ENCODE results near the gene ACSL1.
A peak's percentile ranks its signal among the peaks of the same experiment; 100 is the strongest.
"Not testable (repeated sequence)": the region's sequence is repeated elsewhere in the genome, so short reads cannot be mapped to it uniquely, and the experiment has no call there.

The ACSL1 gene

DNA sequence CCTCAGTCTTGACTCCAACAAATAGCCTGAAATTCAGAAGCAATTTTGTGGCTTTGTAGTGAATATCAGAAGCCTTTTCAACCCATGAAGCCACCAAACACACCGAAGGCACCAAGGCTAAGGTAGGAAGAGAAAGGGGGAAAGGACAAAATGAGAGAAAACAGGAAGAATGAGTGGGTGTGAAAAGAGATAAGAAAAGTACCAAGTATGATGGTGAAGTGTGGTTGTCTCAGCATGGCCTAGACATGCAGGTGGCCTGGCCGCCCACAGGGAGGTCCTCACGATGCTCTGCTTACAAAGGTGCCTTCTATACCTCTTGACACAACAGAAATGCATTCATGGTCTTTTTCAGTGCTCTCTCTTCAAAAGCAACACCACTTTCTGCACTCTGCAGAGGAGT is 34.9 kb downstream of the ACSL1 start:
- no peak for DNase-seq (ENCODE audit: low read depth in 3 of 3, low spot score in 1 of 3)

DNA sequence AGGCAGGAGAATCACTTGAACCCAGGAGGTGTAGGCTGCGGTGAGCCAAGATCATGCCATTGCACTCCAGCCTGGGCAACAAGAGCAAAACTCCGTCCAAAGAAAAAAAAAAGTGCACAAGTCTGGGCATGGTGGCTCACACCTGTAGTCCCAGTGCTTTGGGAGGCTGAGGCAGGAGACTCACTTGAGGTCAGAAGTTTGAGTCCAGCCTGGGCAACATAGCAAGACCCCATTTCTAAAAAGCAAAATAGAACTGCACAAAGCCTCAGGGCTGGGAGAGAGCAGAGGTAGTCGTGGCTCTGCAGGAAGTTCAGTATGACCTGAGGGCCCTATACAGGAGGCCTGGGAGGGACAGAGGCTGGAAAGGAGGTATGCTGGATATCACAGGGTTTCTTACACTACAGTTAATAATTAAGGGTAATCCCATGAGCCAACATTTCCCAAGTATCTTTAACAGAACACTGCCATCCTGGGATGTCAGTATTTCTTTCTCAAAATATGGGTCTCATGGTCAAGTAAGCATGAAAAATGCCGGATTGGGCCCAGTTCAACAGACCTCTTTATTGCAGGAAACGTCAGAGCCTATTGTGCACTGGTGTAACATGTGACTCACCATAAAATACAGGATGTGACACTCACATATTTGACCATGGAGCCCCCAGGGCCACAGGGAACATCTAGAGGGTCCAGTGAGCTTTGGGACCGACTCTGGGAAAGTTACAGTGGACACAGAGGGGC is 37.8 kb downstream of the ACSL1 start:
- no peak for DNase-seq (ENCODE audit: low read depth in 3 of 3, low spot score in 1 of 3)

DNA sequence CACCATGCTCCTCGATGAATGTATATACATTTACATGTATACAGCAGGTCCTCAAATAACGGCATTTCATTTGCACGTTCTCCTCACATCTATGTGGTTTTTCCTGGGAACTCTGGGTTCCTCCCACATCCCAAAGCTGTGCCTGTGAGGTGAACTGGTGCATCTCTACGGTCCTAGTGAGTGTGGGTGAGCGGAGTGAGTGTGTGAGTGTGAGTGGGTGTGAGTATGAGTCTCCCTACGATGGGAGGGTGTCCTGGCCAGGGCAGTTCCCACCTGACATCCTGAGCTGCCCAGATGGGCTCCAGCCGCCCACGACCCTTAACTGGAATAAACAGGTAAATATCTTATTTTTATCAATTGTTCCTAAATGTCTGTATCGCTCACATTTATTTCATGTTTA is 40.0 kb downstream of the ACSL1 start:
- DNase-seq (ENCODE audit: low read depth in 3 of 3, low spot score in 1 of 3) = no peak

DNA sequence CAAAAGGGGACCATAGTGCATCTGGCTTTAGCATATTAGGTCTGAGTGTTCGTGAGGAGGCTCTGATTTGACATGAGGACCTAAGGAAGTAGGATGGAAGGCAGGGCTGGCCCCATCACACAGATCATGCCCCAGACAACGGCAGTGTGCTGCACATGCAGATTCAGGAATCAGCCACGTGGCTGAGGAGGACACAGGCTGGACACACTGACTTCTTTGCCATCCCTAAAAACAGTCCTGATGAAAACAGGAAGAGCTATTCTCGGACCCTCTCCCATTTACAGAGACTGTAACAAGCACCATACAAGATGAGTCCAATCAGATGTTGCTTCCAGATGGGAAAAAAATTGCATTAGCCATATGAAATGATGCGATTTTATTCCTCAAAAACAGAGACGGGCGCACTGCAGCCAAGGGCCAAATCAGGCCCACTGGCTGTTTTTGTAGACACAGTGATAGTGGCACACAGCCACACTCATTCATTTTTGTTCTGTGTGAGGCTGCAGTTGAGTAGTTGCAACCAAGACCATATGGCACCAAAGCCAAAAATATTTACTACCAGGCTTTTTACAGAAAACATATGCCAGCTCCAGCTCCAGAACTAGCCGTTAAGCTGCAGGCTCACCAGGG is 41.0 kb downstream of the ACSL1 start:
- no peak for DNase-seq (ENCODE audit: low read depth in 3 of 3, low spot score in 1 of 3)

DNA sequence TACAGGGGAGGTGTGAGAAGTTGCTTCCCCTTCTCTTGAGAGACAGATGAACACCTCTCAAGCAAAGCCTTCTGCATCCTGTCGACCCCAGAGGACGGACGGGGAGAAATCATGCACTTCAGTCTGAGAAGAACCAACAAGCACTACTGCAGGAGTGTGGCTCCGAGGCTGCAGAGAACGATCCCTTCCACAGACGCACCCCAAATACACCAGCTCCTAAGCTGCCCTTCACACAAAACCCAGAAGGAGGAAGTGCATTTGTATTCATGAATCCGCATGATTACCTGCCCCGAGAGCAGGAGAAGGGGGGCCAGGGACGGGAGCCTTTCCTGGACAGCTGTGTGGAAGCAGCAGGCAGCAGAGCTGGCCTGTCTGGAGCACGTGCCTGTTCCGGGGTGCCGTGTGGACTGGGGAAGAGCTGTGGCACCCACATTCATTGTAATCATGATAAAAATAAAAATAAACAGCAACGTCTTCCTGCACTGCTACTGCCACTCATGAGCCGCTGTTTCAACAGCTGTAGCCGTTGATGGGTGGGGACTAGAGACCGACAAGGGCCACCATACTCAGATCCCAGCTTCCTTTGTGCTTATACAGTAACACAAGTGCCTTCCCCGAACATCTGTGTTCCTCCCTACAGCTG is 42.9 kb downstream of the ACSL1 start:
- no peak for DNase-seq (ENCODE audit: low read depth in 3 of 3, low spot score in 1 of 3)

DNA sequence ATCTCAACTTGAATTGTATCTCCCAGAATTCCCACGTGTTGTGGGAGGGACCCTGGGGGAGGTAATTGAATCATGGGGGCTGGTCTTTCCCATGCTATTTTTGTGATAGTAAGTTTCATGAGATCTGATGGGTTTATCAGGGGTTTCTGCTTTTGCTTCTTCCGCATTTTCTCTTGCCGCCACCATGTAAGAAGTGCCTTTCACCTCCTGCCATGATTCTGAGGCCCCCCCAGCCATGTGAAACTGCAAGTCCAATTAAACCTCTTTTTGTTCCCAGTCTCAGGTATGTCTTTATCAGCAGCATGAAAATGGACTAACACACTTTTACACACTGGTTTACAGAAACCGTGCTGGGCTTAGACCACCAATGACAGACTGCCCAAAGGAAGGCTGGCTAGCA is 46.6 kb downstream of the ACSL1 start:
- DNase-seq (ENCODE audit: low read depth in 3 of 3, low spot score in 1 of 3) = not testable (repeated sequence)

DNA sequence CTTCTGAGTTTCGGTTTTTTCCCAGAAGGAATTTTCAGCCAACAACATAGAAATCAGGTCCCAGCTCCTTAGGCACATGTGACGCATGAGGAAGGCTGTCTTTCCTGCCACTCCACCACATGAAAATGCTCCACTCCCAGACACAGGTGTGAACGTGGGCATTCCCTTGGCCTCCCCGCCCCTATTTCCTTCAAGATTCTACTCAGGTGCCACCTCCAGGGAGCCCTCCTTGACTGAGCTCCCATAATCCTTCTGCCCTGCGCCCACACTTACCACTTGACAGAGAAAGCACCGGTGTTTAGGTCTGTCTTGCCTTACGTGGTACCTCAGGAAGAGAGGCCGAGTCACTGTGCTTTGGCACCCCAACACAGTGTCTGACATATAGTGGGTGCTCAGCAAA is 47.4 kb downstream of the ACSL1 start:
- DNase-seq (ENCODE audit: low read depth in 3 of 3, low spot score in 1 of 3) = no peak

DNA sequence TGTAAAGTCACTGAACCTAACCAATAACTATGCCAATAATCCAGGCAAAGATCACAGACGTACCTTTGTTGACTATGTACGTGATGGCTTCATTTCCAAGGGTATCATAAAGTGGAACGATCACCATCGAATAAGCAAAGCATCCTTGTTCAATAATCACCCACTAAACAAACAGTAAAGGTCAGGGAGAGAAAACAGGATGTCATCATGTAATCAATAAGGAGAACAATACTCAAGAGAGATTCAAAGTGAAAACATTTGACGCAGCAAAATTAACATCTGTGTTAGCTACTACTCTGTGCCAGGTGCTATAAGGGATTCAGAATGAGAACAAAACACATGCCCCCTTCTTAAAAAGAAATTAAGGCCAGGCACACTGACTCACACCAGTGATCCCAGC is 48.9 kb downstream of the ACSL1 start:
- DNase-seq (ENCODE audit: low read depth in 3 of 3, low spot score in 1 of 3) = no peak

DNA sequence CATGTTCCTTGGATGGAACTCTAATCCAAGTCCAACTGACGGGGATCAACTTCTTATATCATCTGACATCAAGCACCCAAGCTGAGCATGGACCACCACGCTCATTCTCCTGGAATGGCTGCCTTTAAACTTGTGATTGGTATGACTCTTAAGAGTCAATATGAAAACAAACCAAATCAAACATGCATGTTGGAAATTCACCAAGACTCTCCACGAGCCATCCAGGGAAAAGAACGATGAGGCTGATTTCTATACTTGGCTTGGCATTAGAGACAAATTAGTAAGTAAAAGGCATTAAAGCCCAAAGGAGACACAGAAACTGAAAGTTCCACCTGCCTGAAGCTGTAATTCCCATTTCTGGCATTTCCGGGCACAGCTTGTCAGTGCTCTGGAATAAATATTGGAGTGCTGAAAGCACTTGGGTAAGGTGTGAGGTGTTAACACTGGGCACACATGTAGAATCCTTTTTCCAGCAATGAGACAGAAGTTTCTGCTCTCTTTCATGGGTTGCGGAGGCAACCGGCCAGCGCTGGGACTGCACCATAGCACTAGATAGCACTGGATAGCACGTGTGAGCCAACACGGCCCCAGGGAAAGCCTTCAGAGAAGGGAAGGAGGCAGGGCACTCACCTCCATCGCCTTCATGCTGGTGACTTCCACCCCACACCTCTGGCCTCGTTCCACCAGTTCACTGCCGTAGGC is 49.8 kb downstream of the ACSL1 start:
- no peak for DNase-seq (ENCODE audit: low read depth in 3 of 3, low spot score in 1 of 3)

DNA sequence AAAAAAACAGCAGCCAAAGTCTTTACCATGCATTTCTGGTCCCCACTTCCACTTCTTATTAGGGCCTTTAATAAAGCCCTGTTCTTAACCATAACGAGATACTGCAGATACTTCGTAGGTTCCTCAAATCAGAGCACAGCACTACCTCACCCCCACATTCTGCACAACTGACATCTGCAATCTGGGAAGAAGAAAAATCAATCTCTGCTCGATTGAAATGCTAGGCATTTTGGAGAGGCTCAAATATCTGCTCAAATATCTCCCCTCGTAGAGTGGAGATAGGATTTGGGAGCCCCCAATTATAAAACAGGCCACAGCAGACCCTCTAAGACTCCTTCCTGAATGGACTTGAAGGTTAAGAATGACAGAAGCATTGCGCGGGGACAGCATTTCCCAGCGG is 51.6 kb downstream of the ACSL1 start:
- DNase-seq (ENCODE audit: low read depth in 3 of 3, low spot score in 1 of 3) = no peak

DNA sequence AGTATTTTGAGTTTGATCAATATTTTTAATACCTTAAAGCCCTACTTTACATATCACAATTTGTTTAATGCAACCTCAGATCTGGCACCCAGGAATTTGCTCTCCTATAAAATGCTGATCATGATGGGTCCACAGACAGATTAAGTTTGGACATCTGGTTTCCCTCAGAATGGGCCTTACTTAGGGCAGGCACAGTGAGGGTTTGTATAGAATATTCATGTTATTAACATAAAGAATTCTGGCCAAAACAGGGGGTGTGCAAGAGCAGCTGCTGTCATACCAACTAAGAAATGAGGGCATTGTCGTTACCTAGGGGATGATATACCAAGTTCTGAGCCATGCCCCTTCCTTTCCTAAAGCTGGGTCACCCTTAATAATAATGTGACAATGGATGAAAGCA is 54.4 kb downstream of the ACSL1 start:
- DNase-seq (ENCODE audit: low read depth in 3 of 3, low spot score in 1 of 3) = no peak

DNA sequence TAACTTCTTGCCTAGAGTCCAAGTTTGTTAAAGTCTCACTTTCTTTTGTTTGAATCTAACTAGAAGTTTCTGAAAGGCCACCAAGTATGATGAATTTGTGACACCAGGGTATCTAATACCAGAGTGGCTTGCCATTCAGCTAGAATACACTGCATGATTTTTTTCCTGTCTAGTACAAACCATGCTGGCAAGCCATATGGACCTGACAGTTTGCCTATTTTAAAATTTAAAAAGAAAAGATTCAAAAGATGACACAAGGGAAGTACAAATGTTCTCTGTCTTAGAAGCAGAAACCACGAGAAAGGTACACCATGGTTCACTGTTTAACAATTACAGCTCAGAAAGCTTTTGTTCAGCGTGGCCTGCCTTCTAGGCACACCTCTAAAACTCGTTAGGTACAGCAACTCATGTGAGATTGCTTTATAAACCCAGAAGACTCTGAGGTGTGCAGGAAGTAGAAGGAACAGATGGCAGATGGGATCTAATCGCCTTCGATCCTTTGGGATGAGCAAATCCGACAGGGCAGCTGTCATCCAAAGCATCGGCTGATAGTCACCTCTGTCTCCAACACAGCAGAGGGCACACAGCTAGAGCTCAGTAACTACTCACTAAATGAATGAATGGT is 56.5 kb downstream of the ACSL1 start:
- no peak for DNase-seq (ENCODE audit: low read depth in 3 of 3, low spot score in 1 of 3)

DNA sequence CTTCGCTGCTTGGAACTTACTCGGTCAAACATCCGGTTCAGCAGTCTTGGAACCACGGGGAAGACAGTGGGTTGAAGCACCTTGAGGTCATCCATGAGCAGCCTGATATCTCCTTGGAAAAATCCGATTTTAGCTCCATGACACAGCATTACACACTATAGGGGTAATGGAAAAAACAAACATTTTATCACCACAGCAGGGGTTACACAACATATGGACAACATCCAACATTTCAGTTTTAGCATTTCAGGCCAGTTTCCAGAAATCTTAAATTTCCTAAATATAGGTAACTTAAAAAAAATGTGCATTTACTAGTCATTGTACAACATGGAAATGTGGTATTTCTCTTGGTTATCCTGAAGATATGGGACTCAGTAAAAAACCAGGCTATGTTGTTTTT is 57.5 kb downstream of the ACSL1 start:
- DNase-seq (ENCODE audit: low read depth in 3 of 3, low spot score in 1 of 3) = no peak

DNA sequence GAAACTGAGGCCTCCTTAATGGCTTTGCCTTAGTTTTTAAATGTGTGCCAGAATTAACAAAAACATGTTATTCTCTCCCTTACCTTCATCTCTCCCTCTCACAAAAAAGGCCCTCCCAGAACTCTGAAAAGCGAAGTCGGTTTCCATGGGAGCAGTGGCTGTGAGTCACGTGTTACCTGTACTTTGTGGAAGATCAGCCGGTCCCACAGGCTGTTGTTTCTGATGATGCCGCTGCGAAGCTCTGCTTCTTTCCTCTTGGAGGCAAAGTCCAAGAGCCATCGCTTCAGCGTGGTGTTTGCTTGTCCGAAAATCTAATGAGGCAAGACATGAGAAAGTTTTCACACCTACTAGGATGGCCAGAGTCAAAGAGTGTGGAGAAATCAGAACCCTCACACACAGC is 59.3 kb downstream of the ACSL1 start:
- DNase-seq (ENCODE audit: low read depth in 3 of 3, low spot score in 1 of 3) = no peak

DNA sequence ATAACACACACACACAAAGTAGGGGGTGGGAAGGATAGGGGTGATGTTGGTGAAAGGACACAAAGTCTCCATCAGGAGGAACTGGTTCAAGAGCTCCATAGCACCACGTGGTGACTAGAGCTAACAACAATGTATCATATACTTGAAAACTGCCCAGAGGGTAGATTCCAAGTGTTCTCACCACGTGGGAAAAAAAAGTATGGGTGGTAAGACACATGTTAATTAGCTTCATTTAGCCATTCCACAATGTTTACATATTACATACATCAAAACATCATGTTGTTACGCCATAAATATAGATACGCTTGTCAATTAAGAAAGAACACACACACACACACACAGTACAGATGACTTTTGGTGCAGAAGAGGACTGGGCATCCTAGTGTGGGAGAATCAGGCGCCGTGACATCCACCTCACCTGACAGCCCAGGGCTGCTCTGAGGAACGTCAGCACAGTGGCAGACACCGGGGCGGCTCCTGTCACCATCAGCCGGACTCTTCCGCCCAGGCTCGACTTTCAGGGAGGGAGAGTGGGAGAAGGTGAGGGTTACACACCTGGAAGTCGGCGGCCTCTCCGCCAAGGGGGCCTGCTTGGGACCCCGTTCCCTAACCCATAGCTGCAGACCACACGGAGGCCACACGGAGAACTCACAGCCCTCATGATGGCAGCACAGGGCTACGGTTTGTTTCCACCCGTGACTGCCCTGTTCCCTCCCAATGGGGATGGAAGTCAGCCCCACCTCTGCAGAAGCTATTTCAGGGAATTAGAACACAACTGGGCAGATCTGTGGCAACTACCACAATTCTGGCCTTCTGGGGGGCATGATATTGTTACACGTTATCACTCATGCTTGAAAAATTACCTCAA is 60.1 kb downstream of the ACSL1 start:
- no peak for DNase-seq (ENCODE audit: low read depth in 3 of 3, low spot score in 1 of 3)

DNA sequence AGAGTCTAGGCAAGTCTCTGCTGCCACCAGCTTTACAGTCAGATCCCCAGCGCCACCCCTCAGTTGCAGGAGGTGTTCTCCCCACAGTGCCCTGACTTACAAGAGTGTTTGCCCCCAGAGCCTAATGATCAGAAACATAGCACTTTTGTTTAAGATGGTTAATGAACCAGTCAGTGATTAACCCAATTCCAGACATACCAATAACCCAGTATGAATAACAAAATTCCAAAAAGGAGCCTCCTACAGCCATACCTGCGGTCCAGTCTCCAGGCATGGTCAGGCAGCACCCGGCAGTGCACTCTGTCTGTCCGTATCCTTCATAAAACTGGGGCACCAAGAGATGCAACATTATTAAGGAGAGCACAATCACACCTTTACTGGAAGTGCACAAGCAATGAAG is 61.2 kb downstream of the ACSL1 start:
- no peak for DNase-seq (ENCODE audit: low read depth in 3 of 3, low spot score in 1 of 3)

DNA sequence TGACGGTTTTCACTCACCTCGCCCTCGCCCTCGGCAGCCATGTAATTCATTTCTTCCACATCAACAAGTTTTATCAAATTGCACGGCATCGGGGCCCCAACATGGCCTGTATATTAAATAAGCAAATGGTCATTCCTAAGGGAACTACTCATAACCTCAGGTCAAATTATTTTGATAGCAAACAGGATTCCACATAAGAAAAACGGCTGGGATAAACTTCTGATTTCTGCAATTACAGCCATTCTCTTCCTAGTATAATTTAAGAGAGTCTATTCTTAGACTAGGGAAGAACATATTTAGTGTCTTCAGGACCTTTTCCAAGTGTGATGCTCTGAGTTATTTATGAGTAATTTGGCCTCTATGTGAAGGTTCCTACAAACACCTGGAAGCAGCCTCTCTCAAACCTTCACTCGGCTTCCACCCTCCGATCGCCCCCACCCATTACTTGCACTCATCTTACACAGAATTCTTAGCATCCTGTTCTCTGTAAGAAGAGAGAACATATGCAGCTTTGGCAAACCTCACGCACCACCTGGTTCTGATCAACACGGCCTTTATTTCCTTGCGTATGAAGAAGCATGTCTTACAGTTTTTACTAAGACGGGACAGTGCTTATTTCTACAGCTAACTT is 62.5 kb downstream of the ACSL1 start:
- DNase-seq (ENCODE audit: low read depth in 3 of 3, low spot score in 1 of 3) = no peak

DNA sequence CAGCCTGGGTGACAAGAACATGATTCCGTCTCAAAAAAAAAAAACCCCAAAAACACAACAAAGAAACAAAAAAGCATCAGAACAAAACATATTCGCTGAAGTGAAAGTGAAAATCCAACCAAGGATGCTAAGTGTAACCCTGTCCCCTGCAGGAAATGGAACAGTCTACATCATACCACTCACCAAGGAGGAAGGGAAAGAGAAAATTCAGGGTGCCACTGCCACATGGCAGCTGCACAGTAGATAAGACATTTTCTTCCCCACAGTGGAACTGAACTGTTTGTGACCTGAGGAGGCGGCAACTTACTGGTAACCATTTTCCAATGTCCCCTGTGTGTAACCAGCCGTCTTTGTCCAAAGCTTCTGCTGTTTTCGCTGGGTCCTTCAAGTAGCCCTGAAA is 63.7 kb downstream of the ACSL1 start:
- DNase-seq (ENCODE audit: low read depth in 3 of 3, low spot score in 1 of 3) = peak in 1 of 3 donors; percentile 11

DNA sequence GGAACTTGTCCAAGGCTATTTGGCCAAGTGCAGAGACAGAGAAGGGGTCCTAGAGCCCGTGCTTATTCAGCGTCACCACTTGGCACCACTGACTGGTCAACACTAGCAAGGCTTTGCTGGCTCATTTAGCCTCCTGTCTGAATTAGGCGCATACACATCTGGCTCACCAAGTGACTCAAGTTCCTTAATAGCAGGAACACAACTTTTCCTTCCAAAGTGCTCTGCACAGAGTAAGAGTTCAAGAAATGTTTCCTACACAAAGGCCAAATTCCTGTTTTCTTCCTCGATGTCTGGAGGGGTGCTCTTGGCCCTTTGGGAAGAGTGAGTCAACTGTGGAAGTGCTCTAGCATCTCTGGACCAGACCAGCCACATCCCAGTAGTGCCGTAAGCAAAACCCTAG is 65.1 kb downstream of the ACSL1 start:
- DNase-seq (ENCODE audit: low read depth in 3 of 3, low spot score in 1 of 3) = no peak

DNA sequence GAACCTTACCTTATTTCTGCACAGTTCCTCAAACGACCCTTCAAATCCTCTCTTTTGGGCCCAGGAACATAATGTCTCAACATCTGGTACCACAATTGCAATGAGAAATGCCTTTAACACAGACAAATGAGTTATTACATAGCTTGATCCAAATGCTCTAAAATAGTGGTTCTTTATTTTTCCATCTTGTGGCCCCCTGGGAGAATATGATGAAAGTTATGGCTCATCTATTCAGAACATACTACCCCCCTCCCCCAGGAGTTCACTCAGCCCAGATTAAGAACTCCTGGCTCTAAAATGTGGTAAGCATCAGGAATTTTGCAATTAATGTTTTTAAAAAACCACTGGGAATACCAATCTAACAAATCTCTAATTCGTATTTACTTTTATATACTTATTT is 68.0 kb downstream of the ACSL1 start:
- no peak for DNase-seq (ENCODE audit: low read depth in 3 of 3, low spot score in 1 of 3)

Measured in stimulated activated CD4-positive, alpha-beta T cell treated with anti-CD3 and anti-CD28 coated beads, TNF-alpha, amount 100 ng/mL, for 1 hour (primary cell).